ELR (cell line): ENCODE data around the gene MAP3K2.
"Not testable (repeated sequence)": the region's sequence is repeated elsewhere in the genome, so short reads cannot be mapped to it uniquely, and the experiment has no call there.

Source experiments
- DNase-seq: peaks from one replicate; pipeline ENCODE4 v3.0.0-alpha.2; 2015; ENCODE audit warnings: low read depth

MAP3K2 gene

GRCh38 chr2:127382831-127383230 is 4.9 kb downstream of the MAP3K2 start:
- DNase-seq, result no peak

- DNase-seq, result no peak
Measured at GRCh38 chr2:127381762-127382161, 6.0 kb downstream of the MAP3K2 start.

DNA sequence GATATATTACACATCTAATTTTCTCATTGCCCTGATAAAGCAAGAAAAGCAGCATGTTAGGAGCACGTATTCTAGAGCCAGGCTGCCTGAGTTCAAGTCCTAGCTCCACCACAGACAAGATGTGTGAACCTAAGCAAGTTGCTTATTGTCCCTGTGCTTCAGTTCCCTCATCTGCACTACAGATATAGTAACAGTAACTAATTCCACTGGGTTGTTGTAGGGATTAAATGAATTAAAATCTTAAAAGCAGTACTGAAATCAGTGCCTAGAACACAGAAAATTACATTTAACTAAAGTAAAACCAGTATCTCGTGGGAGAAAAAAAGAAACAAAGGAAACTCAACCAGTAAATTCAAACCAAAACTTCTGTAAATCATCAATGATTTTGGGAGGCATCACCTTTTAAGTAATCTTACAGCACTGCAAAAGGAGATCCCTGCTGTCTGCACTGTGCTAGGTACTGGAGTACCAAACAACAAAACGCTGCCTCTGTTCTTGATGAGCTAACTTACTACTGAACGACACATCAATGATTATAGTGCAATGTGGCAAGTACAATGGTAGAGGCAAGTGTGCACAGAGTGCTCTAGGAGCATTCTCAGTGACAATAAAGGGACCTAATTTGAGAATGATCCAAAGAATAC is 7.9 kb downstream of the MAP3K2 start:
- no peak for DNase-seq

DNA sequence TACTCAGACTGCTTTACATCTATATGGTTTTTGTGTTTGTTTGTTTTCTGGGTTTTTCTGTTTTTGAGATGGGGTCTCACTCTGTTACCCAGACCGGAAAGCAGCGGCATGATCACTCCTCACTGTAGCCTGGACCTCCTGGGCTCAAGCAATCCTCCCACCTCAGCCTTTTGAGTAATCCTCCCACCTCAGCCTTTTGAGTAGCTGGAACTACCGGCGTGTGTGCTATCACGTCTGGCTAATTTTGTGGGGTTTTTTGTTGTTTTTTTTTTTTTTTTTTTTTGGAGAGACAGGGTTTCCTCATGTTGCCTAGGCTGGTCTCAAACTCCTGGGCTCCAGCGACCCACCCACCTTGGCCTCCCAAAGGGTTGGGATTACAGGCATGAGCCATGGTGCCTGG is 9.1 kb downstream of the MAP3K2 start:
- no peak for DNase-seq

DNA sequence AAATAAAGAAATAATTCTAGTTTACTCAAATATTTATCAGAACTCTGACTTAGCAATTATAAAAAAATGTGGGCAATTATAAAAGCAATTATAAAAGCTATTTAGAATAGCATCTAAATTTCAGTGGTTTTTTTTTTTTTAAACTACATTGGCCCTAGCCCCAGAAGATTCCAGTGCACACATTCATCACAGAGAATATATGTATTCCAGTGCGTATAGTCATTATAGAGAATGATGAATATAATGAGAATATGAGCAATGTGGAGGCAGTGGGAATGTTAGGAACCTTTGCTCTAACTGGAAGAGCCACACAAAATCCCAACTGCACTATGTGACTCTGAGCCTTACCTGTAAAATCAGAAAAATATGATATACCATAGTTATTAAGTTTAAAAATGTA is 10.5 kb downstream of the MAP3K2 start:
- no peak for DNase-seq

DNA sequence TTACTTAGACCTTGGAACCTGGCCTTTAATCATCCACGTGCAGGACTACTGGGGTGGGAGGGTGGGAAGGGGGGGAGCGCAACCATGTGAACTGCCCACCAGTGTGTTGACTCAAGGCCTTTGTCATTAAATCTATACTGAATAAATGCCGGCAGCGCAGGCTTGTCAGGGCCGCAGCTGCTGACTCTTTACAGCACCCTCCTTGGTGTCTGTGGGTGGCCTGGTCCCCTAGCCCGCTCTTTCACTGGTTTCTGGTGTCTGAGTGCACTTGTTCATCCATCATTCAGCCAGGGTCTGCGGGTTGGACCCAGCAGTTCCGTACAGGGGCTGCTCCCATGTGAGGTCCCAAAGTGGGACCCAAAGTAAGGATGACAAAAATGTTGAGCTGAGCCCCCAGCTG is 11.5 kb downstream of the MAP3K2 start:
- no peak for DNase-seq

GRCh38 chr2:127373362-127374083 is 14.3 kb downstream of the MAP3K2 start:
- no peak for DNase-seq

DNA sequence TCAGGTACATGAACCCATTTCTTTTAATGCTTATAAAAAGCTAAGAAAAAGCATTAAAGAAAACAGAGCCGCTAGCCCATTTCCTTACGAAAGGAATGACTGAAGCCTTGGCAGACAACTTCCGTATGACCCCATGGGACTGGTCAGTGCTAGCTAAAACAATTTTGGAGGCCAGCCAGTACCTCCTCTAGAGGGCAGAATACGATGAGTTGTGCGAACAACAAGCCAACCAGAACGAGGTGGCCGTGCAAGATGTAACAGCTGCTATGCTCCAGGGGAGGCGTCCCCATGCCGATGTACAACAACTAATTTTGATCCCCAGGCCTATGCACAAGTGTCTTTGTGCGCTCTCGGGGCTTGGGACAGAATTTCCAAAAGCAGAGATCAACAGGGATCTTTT is 16.7 kb downstream of the MAP3K2 start:
- no peak for DNase-seq

- DNase-seq, result no peak
Measured at GRCh38 chr2:127370010-127370409, 17.8 kb downstream of the MAP3K2 start.

GRCh38 chr2:127365211-127365643 is 22.5 kb downstream of the MAP3K2 start:
- no peak for DNase-seq

GRCh38 chr2:127362971-127363370 is 24.8 kb downstream of the MAP3K2 start:
- peak; percentile 56 for DNase-seq

DNA sequence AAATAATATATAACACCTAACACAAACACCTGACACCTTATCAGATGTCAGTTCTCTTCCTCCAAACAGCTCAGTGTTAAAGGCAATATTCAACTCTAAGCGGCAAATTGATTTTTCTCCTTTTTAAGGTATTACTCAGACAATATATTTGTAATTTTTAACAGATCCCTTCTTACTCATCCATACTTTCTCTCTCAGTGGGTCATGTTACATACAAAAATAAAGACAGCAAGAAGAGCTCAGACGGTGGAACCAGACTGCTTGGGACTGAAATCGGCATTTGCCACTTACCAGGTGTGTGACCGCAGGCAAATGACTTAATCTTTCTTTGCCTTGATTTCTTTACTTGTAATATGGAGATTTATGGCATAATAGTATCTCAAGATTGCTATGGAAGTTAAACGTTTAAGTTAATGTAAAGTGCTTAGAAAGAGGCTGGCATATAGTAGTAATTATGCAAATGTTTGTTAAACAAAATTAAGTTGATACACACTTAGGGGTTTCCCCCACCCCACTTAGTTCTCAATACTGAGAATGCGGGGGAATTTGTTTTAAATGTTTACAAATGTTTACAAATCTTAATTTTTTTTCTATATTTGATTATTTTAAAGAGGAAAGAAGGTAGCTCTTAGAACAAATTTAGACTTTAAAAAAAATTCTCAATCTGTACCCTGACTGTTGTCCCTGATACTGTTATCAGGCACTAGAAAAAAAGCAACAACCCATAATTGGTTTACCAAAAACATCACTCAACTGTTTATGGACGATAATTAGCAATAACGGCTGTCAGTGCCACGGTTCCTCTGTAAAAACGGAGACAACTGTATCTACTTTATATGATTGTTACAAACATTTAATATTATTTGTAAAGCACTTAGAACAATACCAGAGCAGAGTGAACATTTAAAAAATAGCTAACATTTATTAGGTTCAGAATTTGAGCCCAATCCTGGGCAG is 25.6 kb downstream of the MAP3K2 start:
- peak; percentile 13 for DNase-seq

DNA sequence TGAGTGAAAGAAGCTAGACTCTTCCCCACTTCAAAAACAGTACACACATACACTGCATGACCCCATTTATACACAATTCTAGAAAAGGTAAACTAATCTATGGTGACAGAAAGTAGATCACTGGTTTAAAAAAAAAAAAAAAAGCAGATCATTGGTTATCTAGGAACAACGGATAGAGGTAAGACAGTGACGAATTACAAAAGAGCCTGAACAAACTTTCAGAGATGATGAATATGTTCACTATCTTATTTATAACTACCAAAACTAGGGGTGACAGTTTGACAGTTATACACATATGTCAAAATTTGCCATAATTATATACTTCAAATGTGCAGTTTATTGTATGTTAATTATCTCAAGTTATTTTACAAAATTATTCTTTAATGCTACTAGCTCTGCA is 27.5 kb downstream of the MAP3K2 start:
- DNase-seq, result no peak

DNA sequence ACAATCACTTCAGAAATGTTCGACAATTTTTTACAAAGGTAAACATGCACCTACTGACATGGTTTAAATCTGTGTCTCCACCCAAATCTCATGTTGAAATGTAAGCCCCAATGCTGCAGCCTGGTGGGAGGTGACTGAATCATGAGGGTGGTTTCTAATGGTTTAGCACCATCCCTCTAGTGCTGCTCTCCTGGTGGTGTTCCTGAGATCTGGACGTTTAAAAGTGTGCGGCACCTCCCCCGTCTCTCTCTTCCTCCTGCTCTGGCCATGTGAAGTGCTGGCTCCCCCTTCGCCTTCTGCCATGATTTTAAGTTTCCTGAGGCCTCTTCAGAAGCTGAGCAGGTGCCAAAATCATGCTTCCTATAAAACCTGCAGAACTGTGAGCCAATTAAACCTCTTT is 28.3 kb downstream of the MAP3K2 start:
- no peak for DNase-seq

- DNase-seq, result no peak
Measured at GRCh38 chr2:127358971-127359370, 28.8 kb downstream of the MAP3K2 start.

DNA sequence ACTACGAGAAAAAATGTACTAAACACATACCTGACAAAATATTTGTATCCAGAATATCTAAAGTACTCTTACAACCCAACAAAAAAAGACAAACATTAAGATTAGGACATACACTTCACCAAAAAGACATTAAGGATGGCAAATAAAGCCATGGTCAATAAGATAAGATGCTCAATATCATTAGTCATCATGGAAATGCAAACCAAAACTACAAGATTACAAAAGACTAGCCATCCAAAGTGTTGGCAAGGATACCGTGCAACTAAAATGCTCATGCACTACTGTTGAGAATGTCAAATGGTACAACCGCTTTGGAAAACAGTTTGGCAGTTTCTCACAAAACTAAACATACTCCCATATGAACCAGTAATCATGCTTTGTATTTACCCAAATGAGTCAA is 29.7 kb downstream of the MAP3K2 start:
- DNase-seq, result peak; percentile 8

GRCh38 chr2:127357591-127357990 is 30.2 kb downstream of the MAP3K2 start:
- DNase-seq, result no peak

DNA sequence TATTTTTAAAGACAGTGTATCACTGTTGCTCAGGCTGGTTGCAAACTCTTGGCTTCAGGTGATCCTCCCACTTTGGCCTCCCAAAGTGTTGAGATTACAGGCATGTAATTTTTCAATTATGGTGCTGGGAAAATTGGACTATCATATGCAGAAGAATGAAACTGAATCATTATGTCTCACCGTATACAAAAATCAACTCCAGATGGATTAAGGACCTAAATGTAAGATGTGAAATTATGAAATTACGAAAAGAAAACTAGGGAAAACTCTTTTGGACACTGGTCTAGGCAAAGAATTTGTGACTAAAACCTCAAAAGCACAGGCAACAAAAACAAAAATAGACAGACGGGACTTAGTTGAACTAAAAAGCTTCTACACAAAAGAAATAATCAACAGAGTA is 31.2 kb downstream of the MAP3K2 start:
- DNase-seq, result no peak

GRCh38 chr2:127355407-127356008 is 32.3 kb downstream of the MAP3K2 start:
- peak; percentile 59 for DNase-seq

DNA sequence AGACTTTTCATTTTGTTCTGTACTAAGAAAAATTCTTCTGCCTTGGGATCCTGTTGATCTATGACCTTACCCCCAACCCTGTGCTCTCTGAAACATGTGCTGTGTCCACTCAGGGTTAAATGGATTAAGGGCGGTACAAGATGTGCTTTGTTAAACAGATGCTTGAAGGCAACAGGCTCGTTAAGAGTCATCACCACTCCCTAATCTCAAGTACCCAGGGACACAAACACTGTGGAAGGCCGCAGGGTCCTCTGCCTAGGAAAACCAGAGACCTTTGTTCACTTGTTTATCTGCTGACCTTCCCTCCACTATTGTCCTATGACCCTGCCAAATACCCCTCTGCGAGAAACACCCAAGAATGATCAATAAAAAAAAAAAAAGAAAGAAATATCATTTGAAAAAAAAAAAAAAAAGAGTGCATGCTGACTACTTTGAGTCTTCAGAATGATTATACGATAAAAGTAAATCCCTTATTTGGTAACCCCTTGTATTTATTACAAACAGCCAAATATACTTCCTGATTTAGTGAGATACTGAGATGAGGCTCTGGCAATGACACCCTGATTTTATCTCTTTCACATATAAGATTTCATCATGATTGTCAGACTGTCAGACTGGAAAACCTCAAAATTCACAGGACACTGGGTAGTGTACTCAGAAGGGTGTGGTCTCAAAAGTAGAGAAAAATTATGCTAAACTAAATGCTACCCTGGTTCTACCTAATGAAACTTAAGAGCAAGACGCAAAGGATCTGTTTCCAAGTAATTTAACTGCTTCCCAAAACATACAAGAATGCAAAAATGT is 33.7 kb downstream of the MAP3K2 start:
- not testable (repeated sequence) for DNase-seq

GRCh38 chr2:127353223-127353622 is 34.6 kb downstream of the MAP3K2 start:
- not testable (repeated sequence) for DNase-seq
